EL (cell line): ENCODE results near the gene KRTAP5-9.
"Not testable (repeated sequence)": the region's sequence is repeated elsewhere in the genome, so short reads cannot be mapped to it uniquely, and the experiment has no call there.

ENCODE experiments used
- DNase-seq: peaks from one replicate; pipeline ENCODE4 v3.0.0-alpha.2; 2016

The KRTAP5-9 gene

GRCh38 chr11:71534711-71535608 is 13.3 kb upstream of the KRTAP5-9 start:
- not testable (repeated sequence) for DNase-seq

DNA sequence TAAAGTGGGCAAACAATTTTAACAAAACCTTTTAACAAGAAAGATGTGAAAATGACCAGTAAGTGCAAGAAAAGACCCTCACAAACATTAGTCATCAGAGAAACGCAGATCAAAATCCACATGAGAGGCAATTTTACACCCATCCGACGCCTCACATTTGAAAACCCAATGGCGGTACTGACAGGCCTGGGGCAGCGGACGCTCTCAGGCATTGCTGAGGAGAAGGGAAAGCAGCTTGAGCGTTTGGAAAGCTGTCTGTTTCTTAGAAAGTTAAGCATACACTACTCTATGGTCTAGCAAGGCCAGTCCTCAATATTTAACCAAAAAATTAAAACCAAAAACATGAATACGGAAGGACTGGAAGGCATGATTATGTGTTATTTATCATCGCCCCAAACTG is 12.4 kb upstream of the KRTAP5-9 start:
- DNase-seq: no peak

- no peak for DNase-seq
Measured at GRCh38 chr11:71537537-71537936, 10.7 kb upstream of the KRTAP5-9 start.

DNA sequence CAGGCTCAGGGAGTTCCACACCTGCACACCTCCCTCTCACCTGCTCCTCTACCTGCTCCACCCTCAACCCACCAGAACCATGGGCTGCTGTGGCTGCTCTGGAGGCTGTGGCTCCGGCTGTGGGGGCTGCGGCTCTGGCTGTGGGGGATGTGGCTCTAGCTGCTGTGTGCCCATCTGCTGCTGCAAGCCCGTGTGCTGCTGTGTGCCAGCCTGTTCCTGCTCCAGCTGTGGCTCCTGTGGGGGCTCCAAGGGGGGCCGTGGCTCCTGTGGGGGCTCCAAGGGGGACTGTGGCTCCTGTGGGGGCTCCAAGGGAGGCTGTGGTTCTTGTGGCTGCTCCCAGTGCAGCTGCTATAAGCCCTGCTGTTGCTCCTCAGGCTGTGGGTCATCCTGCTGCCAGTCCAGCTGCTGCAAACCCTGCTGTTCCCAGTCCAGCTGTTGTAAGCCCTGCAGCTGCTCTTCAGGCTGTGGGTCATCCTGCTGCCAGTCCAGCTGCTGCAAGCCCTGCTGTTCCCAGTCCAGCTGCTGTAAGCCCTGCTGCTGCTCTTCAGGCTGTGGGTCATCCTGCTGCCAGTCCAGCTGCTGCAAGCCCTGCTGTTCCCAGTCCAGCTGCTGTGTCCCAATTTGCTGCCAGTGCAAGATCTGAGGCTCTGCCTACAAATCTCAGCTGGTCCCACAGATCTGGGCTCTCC is 10.1 kb upstream of the KRTAP5-9 start, which contains the start of gene KRTAP5-8:
Gene KRTAP5-8, plus strand, starts transcription at position 49 of the 689 bp plus-strand sequence. Its CDS starts 31 bp downstream, at position 80.
- not testable (repeated sequence) for DNase-seq

DNA sequence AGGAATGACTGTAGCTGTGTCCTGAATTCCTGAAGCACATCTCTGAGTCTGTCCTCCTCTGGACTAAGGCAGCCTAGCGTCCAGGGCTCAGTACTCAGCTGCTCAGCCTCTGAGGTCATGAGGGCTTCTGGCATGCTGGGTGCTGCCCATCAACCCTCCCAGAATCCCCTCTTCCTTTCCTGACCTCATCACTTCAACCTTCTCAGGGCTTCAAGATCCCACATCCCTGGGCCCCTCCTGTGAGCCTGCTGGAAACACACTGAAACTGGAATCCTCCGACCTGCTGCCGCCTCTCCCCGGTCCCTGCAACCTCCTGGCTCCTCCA is 9.6 kb upstream of the KRTAP5-9 start:
- DNase-seq: no peak

- no peak for DNase-seq
Measured at GRCh38 chr11:71539017-71539416, 9.2 kb upstream of the KRTAP5-9 start.

DNA sequence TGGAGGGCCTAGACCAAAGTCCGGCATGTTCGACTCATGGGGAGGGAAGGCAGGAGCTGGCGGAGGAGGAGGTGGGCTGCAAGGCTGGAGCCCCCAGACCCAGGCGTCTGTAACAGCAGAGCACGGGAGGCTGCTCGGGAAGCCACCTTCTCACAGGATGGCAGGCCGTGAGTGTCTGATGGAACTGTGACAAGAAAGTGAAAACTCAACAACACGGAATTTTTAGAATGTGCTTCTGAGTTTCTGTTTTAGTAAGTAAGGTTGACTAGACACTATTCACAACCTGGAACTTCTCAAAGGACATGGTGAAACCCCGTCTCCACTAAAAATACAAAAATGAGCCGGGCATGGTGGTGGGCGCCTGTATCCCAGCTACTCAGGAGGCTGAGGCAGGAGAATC is 8.2 kb upstream of the KRTAP5-9 start:
- not testable (repeated sequence) for DNase-seq

GRCh38 chr11:71540521-71541304 is 7.5 kb upstream of the KRTAP5-9 start:
- DNase-seq: not testable (repeated sequence)

DNA sequence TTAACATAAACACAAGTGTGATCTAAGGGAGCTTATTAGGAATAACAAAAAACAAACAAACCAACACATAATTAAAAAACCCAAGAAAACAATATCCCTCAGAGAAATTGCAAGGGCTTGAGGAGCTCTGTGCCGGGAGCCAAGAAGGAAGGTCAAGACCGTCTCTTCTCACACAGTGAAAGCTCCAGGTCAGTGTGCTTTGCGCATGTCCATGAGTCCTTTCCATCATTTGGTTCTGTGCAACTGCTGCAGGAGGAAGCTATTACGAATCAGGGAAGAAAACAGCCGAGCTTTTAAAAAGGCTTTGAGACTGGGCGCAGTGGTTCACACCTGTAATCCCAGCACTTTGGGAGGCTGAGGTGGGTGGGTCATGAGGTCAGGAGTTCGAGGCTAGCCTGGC is 5.8 kb upstream of the KRTAP5-9 start:
- no peak for DNase-seq

DNA sequence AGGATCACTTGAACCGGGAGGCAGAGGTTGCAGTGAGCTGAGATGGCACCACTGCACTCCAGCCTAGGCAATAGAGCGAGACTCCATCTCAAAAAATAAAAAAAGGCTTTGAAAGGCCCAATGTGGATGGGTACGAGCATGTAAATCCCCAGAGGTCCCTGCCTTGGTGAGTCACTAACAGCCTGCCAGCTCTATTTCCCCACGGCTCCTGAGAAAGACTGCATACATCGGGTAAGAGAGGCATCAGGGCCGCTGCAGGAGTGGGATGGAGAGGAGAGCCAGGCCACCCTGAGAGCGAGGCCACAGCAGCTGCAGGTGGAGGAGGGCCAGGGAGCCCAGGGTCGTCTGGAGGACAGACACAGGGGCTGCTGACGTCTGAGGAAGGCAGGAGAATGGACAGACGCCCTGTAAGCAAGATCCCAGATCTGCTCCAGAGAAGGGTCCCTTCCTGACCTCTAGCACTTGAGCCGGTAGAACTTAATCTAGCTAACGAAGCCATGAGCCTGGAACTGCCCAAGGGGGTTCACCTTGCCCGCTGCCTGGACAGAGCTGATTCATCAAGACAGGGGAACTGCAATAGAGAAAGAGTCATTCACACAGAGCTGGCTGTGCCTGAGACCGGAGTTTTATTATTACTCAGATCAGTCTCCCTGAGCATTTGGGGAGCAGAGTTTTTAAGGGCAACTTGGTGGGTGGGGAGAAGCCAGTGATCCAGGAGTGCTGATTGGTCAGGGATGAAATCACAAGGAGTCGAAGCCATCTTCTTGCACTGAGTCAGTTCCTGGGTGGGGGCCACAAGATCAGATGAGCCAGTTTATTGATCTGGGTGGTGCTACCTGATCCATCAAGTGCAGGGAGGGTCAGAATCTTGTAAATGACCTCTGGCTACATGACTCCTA is 5.1 kb upstream of the KRTAP5-9 start:
- DNase-seq: no peak

DNA sequence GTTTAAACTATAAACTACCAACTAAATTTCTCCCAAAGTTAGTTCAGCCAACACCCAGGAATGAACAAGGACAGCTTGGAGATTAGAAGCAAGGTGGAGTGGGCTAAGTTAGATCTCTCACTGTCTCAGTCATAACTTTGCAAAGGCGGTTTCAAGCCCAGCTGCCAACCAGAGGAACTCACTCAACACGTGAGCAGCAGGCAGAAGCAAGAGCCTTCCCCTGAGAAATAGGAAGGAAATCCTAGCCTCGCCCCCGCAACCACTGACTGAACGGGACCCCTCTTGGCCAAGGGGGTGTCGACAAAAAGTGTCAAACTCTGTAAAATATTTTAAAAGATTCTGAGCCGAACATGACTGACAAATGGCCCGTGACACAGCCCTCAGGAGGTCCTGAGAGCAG is 4.4 kb upstream of the KRTAP5-9 start:
- no peak for DNase-seq

DNA sequence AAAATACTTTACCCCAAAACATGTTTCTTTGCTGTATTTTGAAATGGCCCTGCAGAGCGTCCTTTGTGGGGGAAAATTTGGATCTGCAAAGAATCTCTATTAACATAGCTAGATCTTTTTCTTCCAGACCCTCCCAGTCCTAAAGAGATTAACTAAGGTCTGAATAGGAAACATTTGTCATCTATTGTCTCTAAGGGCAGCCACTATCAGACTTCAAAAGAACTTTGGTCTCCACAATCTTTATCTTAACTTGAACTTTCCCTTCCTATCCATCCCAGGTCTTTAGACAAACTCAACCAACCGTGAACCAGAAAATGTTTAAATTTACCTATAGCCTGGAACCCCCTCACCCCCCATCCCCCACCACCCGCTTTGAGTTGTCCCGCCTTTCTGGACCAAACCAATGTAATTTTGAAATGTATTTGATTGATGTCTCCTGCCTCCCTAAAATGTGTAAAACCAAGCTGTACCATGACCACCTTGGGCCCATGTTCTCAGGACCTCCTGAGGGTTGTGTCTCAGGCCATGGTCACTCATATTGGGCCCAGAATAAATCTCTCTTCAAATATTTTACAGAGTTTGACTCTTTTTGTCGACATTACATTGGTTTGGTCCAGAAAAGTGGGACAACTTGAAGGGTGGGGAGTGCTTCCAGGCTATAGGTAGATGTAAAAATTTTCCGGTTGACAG is 3.5 kb upstream of the KRTAP5-9 start:
- DNase-seq: no peak

DNA sequence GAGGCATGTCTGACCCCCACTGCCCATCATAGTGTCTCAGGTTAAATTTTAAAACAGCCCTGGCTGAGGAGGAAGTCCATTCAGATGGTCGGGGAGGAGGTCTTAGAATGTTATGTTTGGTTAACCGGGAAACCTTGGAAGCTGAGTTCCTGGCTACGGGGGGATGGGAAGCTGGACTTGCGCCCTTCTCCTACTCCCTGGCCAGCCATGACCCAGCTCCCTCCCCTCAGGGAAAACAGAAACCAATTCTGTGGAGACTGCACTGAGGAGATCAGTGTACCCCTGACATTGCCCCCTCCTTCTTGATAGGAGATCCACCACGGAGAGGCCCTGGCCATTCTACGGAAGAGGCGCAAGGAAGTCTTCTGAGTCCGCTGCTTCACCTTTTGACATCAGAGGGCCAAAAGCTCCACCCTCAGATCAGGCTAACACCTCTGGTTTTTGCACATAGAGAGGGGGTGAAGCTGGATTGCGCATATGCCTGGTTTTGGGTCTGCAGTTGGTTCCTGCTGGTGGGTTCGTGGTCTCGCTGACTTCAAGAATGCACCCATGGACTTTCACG is 2.7 kb upstream of the KRTAP5-9 start:
- no peak for DNase-seq

DNA sequence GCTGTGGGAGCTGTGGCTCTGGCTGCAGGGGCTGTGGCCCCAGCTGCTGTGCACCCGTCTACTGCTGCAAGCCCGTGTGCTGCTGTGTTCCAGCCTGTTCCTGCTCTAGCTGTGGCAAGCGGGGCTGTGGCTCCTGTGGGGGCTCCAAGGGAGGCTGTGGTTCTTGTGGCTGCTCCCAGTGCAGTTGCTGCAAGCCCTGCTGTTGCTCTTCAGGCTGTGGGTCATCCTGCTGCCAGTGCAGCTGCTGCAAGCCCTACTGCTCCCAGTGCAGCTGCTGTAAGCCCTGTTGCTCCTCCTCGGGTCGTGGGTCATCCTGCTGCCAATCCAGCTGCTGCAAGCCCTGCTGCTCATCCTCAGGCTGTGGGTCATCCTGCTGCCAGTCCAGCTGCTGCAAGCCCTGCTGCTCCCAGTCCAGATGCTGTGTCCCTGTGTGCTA is 514 bp downstream of the KRTAP5-9 start:
- DNase-seq: no peak

DNA sequence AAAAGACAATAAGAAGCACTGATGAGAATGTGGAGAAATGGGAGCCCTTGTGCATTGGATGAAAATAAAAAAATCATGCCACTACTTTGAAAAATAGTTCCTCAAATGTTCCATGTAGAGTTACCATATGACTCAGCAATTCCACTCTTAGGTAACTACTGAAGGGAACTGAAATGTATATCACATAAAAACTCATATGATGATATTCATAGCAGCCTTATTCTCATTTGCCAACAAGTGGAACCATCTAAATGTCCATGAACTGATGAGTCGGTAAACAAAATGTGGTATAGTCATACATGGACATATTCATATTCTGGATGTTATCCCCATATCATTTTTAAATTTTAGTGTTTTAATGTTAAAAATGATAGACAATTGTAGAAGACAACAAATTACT is 3.5 kb downstream of the KRTAP5-9 start:
- no peak for DNase-seq

GRCh38 chr11:71554996-71555395 is 6.8 kb downstream of the KRTAP5-9 start:
- DNase-seq: no peak

DNA sequence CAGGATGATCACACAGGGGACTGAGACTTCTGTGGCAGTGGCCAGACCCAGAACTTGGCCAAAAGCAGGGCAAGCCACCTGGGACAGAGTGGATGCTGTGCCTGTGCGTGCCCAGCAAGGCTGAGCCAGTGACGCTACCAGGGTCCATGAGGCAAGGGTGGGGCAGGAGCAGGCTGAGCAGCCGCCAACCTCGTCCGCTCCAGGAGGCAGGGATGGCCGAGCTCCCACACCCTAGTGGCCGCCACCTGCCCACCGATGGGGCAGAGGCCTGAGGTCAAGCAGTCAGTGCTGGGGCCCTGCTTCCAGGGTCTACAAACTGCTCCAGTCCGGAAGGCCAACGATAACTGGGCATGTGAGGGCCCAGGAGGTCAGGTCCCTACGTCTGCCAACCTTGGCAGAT is 7.3 kb downstream of the KRTAP5-9 start:
- DNase-seq: no peak

GRCh38 chr11:71556018-71556417 is 7.8 kb downstream of the KRTAP5-9 start:
- DNase-seq: no peak

- no peak for DNase-seq
Measured at GRCh38 chr11:71557257-71557656, 9.0 kb downstream of the KRTAP5-9 start.

DNA sequence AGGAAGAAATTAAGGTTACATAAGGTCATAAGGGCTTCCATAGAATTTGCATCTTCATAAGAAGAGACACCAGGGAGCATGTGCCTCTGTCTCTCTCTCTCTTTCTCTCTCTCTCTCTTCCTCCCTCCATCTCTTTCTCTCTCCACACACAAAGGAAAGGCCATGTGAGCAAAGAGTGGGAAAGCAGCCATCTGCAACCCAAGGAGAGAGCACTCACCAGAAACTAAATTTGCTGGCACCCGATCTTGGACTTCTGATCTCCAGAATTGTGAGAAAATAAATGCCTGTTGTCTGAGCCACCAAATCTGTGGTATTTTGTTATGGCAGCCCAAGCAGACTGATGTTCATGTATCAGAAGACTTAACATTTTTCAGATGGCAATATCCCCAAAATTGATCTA is 10.8 kb downstream of the KRTAP5-9 start:
- DNase-seq: no peak

- no peak for DNase-seq
Measured at GRCh38 chr11:71562120-71562519, 13.9 kb downstream of the KRTAP5-9 start.
